GM12865 (cell line): ENCODE results near the gene PLA2G4B.

ENCODE experiments used
- DNase-seq: peaks from one replicate; pipeline ENCODE4 v3.0.0; 2010; ENCODE audit warnings: low read depth
- H3K4me3 ChIP-seq: 2 replicates; pipeline ENCODE4 v1.5.1; 2011; ENCODE audit warnings: mild to moderate bottlenecking, low read depth, low read length, control low read depth
- TF ChIP-seq, protein P1 (sequence below): IDR thresholded peaks from 2 replicates; pipeline ENCODE4 v1.5.1; 2011; ENCODE audit warnings: low read length, control low read depth, low read depth, inconsistent platforms; ENCODE audit not compliant: insufficient read depth; ENCODE audit errors: missing control alignments

PLA2G4B gene

GRCh38 chr15:41861736-41862356 is 23.2 kb downstream of the PLA2G4B start:
- no peak overlapping the region for H3K4me3 ChIP-seq
- DNase-seq: no peak
- TF ChIP-seq, protein P1, sequence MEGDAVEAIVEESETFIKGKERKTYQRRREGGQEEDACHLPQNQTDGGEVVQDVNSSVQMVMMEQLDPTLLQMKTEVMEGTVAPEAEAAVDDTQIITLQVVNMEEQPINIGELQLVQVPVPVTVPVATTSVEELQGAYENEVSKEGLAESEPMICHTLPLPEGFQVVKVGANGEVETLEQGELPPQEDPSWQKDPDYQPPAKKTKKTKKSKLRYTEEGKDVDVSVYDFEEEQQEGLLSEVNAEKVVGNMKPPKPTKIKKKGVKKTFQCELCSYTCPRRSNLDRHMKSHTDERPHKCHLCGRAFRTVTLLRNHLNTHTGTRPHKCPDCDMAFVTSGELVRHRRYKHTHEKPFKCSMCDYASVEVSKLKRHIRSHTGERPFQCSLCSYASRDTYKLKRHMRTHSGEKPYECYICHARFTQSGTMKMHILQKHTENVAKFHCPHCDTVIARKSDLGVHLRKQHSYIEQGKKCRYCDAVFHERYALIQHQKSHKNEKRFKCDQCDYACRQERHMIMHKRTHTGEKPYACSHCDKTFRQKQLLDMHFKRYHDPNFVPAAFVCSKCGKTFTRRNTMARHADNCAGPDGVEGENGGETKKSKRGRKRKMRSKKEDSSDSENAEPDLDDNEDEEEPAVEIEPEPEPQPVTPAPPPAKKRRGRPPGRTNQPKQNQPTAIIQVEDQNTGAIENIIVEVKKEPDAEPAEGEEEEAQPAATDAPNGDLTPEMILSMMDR: no peak

GRCh38 chr15:41862515-41863116 is 24.0 kb downstream of the PLA2G4B start:
- TF ChIP-seq, protein P1: no peak
- no peak for DNase-seq
- no peak overlapping the region for H3K4me3 ChIP-seq

- H3K4me3 ChIP-seq: no peak overlapping the region
- TF ChIP-seq, protein P1: no peak
- DNase-seq: no peak
Observed at GRCh38 chr15:41865490-41866055, 26.9 kb downstream of the PLA2G4B start.

DNA sequence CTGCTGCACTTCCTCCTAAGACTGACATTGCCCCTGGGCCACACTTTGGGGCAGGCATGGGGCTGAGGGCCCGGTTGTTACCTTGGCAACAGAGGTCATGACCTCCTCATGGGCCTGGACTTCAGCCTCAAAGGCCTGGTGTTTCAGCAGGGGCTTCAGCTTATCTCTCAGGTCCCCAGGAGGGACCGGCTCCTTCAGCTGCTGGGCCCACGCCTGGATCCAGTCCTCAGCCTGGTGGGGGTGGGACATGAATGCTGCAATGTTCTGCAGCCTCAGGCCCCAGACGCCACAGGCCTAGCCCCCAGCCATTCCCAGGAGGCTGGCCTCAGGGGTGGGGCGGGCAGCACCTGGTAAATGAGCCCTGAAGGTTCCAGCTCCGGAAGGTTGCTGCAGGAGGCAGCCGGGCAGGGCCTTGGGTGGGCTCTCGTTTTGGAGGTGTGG is 27.6 kb downstream of the PLA2G4B start:
- TF ChIP-seq, protein P1: no peak
- no peak overlapping the region for H3K4me3 ChIP-seq
- DNase-seq: no peak

DNA sequence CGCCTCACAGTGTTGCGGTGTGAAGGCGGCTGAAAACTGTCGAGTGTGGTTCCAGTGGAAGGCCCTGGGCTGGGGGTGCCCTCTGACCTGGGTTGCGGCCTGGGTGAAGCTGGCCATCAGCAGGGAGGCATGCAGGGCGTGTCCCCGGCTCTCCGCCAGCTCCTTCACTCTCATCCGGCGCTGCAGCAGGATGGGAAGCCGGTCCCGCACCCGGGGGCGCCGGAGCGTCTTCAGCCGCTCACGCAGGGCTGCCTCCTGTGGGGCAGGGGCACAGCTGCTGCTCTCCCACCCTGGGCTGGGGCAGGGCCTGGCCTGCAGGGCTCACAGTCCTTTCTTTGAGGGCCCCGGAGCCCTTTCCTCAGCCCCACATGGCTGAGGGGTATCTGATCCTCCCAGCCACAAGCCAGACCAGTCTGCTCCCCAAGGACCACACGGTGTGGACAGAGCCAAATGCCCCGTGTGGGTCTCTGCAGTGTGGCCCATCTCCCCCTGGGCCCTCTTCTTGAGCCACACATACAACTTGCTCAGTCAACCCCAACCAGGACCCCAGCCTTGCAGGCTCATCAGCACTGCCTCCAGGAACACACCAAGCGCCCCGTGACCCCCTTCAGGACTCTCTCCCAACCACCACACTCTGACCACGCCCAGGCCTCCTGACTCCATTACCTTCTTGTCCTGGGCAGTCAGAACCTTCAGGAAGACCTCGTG is 28.4 kb downstream of the PLA2G4B start:
- no peak overlapping the region for H3K4me3 ChIP-seq
- TF ChIP-seq, protein P1: no peak
- DNase-seq: no peak

DNA sequence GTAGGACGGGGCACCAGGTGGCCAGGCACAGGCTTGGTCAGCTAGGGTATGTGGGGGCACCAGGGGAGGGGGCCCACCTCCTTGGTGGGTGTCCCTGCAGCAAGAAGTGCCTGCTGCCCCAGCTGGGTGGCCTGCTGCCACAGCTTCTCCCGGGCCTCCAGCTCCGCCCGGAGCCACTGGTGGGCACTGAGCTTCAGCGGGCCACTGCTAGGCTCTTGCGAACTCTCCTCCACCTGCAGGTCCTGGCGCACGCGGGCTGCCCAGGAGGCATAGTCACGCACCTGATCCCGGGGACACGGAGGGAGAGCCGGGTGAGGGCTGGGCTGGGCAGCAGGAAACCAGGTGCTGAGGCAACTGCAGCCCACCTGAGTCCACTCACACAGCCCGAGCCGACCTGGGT is 29.7 kb downstream of the PLA2G4B start:
- no peak for DNase-seq
- no peak overlapping the region for H3K4me3 ChIP-seq
- TF ChIP-seq, protein P1: no peak
